ENCODE results near the gene CACNA1D. TPM values are rescaled to one million over a fixed set of nuclear protein-coding genes. Genes with fewer than 3 reads are reported as not detected.

CACNA1D gene
- total RNA-seq, 2 donors from 2014 or later: 9.9 to 20.4 TPM

- Histone ChIP-seq H3K4me3 (no peak overlapping the region), H3K4me1 (peaks cover 9% of the 10 kb centered on the region), H3K27ac (no peak overlapping the region), H3K36me3 (replicated peaks in 1 of 2; ENCODE audit: insufficient read depth in 1 of 2, low read depth in 2 of 2) (no peaks in the 10 kb centered on the region), H3K27me3 (no peaks in the 10 kb centered on the region), H3K9me3 (no peaks in the 10 kb centered on the region)
- 77 to 85% methylated on average over 7 to 12 of the region's 12 CpGs for WGBS, 2 donors
- ATAC-seq: no peak
- TF ChIP-seq CTCF (IDR thresholded peaks at IDR 0.05) (no peak), POLR2A (IDR thresholded peaks at IDR 0.05) (no peak)
- intact Hi-C loops (cut with DNase I): no loop called here
- DNase-seq: no peak
Measured at GRCh38 chr3:53589201-53589600, 94.8 kb downstream of the CACNA1D start.

- intact Hi-C loops (cut with DNase I): no loop called here
- no peaks in the 10 kb centered on the region for H3K36me3 ChIP-seq (replicated peaks in 1 of 2; ENCODE audit: insufficient read depth in 1 of 2, low read depth in 2 of 2)
- TF ChIP-seq POLR2A (IDR thresholded peaks at IDR 0.05) (no peak), CTCF (IDR thresholded peaks at IDR 0.05) (no peak)
- DNase-seq: no peak
- no peak for ATAC-seq
- no peak overlapping the region for H3K27ac ChIP-seq
- H3K4me1 ChIP-seq: peaks cover 9% of the 10 kb centered on the region
- no peak overlapping the region for H3K4me3 ChIP-seq
- no peaks in the 10 kb centered on the region for H3K27me3 ChIP-seq
- no peaks in the 10 kb centered on the region for H3K9me3 ChIP-seq
Measured at GRCh38 chr3:53589806-53590205, 95.4 kb downstream of the CACNA1D start.

- 89 to 95% methylated on average over 2 to 8 of the region's 8 CpGs for WGBS, 2 donors
- TF ChIP-seq POLR2A (IDR thresholded peaks at IDR 0.05) (no peak), CTCF (IDR thresholded peaks at IDR 0.05) (no peak)
- intact Hi-C loops (cut with DNase I): no loop called here
Measured at GRCh38 chr3:53590606-53591005, 96.2 kb downstream of the CACNA1D start.

GRCh38 chr3:53591646-53592045 is 97.2 kb downstream of the CACNA1D start:
- Histone ChIP-seq H3K27me3 (no peaks in the 10 kb centered on the region), H3K27ac (no peak overlapping the region), H3K36me3 (replicated peaks in 1 of 2; ENCODE audit: insufficient read depth in 1 of 2, low read depth in 2 of 2) (no peaks in the 10 kb centered on the region), H3K4me3 (no peak overlapping the region), H3K4me1 (no peaks in the 10 kb centered on the region), H3K9me3 (no peaks in the 10 kb centered on the region)
- WGBS, 2 donors: 80 to 86% methylated on average over 6 of the region's 6 CpGs
- intact Hi-C loops (cut with DNase I): no loop called here
- TF ChIP-seq CTCF (IDR thresholded peaks at IDR 0.05): no peak
- no peak for TF ChIP-seq POLR2A (IDR thresholded peaks at IDR 0.05)
- DNase-seq (no peak), ATAC-seq (no peak)

More at GRCh38 chr3:53590606-53591005, 96.2 kb downstream of the CACNA1D start:
- no peak for ATAC-seq
- Histone ChIP-seq H3K27ac (no peak overlapping the region), H3K9me3 (no peaks in the 10 kb centered on the region), H3K36me3 (replicated peaks in 1 of 2; ENCODE audit: insufficient read depth in 1 of 2, low read depth in 2 of 2) (no peaks in the 10 kb centered on the region), H3K4me3 (no peak overlapping the region), H3K4me1 (peaks cover 4% of the 10 kb centered on the region), H3K27me3 (no peaks in the 10 kb centered on the region)
- DNase-seq: no peak

- H3K36me3 ChIP-seq (replicated peaks in 1 of 2; ENCODE audit: insufficient read depth in 1 of 2, low read depth in 2 of 2): no peaks in the 10 kb centered on the region
- no peak overlapping the region for H3K4me3 ChIP-seq
- no peak for TF ChIP-seq POLR2A (IDR thresholded peaks at IDR 0.05)
- TF ChIP-seq CTCF (IDR thresholded peaks at IDR 0.05): no peak
- 74 to 88% methylated on average over 7 of the region's 7 CpGs for WGBS, 2 donors
- no peaks in the 10 kb centered on the region for H3K4me1 ChIP-seq
- no peak for DNase-seq
- H3K27me3 ChIP-seq: no peaks in the 10 kb centered on the region
- intact Hi-C loops (cut with DNase I): no loop called here
- H3K27ac ChIP-seq: no peak overlapping the region
- ATAC-seq: no peak
- no peaks in the 10 kb centered on the region for H3K9me3 ChIP-seq
Measured at GRCh38 chr3:53592862-53593261, 98.5 kb downstream of the CACNA1D start.

Data from body of pancreas (tissue), 4 donors.